Endothelial cell of umbilical vein (primary cell): ENCODE measurements around the gene PPP4R1. TPM values are rescaled to one million over a fixed set of nuclear protein-coding genes. Genes with fewer than 3 reads are reported as not detected.

Experiments used
- BruUV-seq: library from RNA; stranded (reverse); fragments of 400-500 nt; replicated peaks from 2 replicates; lab custom pipeline; 2021; lab: Mats Ljungman, UMichigan
- CTCF ChIA-PET: fragments of 300-600, 350-600 bp; sonication (Branson Sonifier 250); formaldehyde crosslinking; loops from one replicate; lab custom pipeline; 2021; ENCODE audit warnings: antibody characterized with exemption, inconsistent platforms; lab: Charles Lee
- POLR2A ChIA-PET: fragments of 300-600, 350-600 bp; sonication (Branson Sonifier 250); formaldehyde crosslinking; loops from one replicate; lab custom pipeline; 2021; ENCODE audit warnings: antibody characterized with exemption, inconsistent platforms; lab: Charles Lee
- DNase-seq: peaks from one replicate; pipeline ENCODE4 v3.0.0-alpha.2; 2011; ENCODE audit warnings: low read depth, low spot score
- FAIRE-seq: peaks from 2 replicates; lab custom pipeline; 2011; peaks lifted over from hg19 to GRCh38; lab: Jason Lieb, UNC
- H2AFZ ChIP-seq: 2 replicates; pipeline ENCODE4 v1.6.0; 2012; ENCODE audit warnings: low read depth, low read length, control low read depth, inconsistent platforms
- H3K27ac ChIP-seq: 2 replicates; pipeline ENCODE4 v1.5.1; 2011; ENCODE audit warnings: low read depth, mild to moderate bottlenecking, control low read depth, low read length, moderate library complexity; ENCODE audit not compliant: insufficient read depth
- H3K27me3 ChIP-seq, 2 experiments: 2 replicates each; pipeline versions ENCODE4 v1.6.0 to v1.6.1; 2011; ENCODE audit warnings: low read length in 2 of 2, mixed read lengths in 1 of 2; ENCODE audit not compliant: control insufficient read depth in 2 of 2, insufficient read depth in 2 of 2
- H3K36me3 ChIP-seq, 2 experiments: 2 replicates in 1 of 2; 3 replicates in 1 of 2; pipeline ENCODE4 v1.5.1; 2011; ENCODE audit warnings: low read length in 2 of 2, mild to moderate bottlenecking in 1 of 2, moderate library complexity in 1 of 2; ENCODE audit not compliant: control insufficient read depth in 2 of 2, insufficient read depth in 2 of 2; ENCODE audit errors: extremely low read depth in 1 of 2
- H3K4me1 ChIP-seq: 3 replicates; pipeline ENCODE4 v1.5.1; 2011; ENCODE audit warnings: mild to moderate bottlenecking, low read length; ENCODE audit not compliant: control insufficient read depth, insufficient read depth; ENCODE audit errors: extremely low read depth
- H3K4me2 ChIP-seq: 2 replicates; pipeline ENCODE4 v1.6.1; 2011; ENCODE audit warnings: low read length, control low read depth, mixed read lengths; ENCODE audit not compliant: insufficient read depth
- H3K4me3 ChIP-seq, 3 experiments: fragments of 200-600 bp in 1 of 3; sonication (generic), shearing (Covaris generic) in 1 of 3; replicated peaks in 1 of 3; 2 replicates each; pipeline ENCODE4 v1.5.1; 2011 to 2016; ENCODE audit warnings: control low read depth in 3 of 3, low read length in 3 of 3, mild to moderate bottlenecking in 2 of 3, inconsistent platforms in 1 of 3, low read depth in 1 of 3, moderate library complexity in 1 of 3; ENCODE audit not compliant: insufficient read depth in 1 of 3
- H3K79me2 ChIP-seq: 2 replicates; pipeline ENCODE4 v1.6.0; 2012; ENCODE audit warnings: low read length, inconsistent platforms; ENCODE audit not compliant: control insufficient read depth, insufficient read depth
- H3K9ac ChIP-seq: replicated peaks from 2 replicates; pipeline ENCODE3; 2011; ENCODE audit warnings: low read length, control low read depth; ENCODE audit not compliant: insufficient read depth; ENCODE audit errors: extremely low read depth
- H3K9me1 ChIP-seq: replicated peaks from 3 replicates; pipeline ENCODE4 v1.6.0; 2011; ENCODE audit warnings: mild to moderate bottlenecking, low read length; ENCODE audit not compliant: control insufficient read depth, insufficient read depth; ENCODE audit errors: extremely low read depth
- H3K9me3 ChIP-seq: replicated peaks from 2 replicates; pipeline ENCODE4 v1.5.1; 2012; ENCODE audit warnings: low read length, inconsistent platforms; ENCODE audit not compliant: control insufficient read depth, insufficient read depth
- H4K20me1 ChIP-seq: replicated peaks from 2 replicates; pipeline ENCODE3; 2011; ENCODE audit warnings: mild to moderate bottlenecking, low read length; ENCODE audit not compliant: control insufficient read depth, insufficient read depth; ENCODE audit errors: extremely low read depth
- EZH2 ChIP-seq: IDR thresholded peaks from 2 replicates; pipeline ENCODE4 v1.6.1; 2012; ENCODE audit warnings: borderline replicate concordance, low read depth, mild to moderate bottlenecking, moderate library complexity, low read length, inconsistent platforms; ENCODE audit not compliant: severe bottlenecking
- FOS ChIP-seq: IDR thresholded peaks from 2 replicates; pipeline ENCODE4 v1.6.1; 2011; ENCODE audit warnings: mild to moderate bottlenecking, low read length, moderate library complexity, borderline replicate concordance; ENCODE audit not compliant: insufficient read depth
- GATA2 ChIP-seq: IDR thresholded peaks from 2 replicates; pipeline ENCODE4 v1.7.0; 2011; ENCODE audit warnings: low read depth, mild to moderate bottlenecking, moderate library complexity, mixed read lengths, low read length; ENCODE audit not compliant: insufficient read length, insufficient read depth
- JUN ChIP-seq: IDR thresholded peaks from 2 replicates; pipeline ENCODE4 v1.6.1; 2011; ENCODE audit warnings: borderline replicate concordance, low read depth; ENCODE audit not compliant: insufficient read length, insufficient read depth
- MYC ChIP-seq: IDR thresholded peaks from one replicate; pipeline ENCODE4 v1.6.1; 2011; ENCODE audit warnings: mild to moderate bottlenecking, low read depth, low read length
- POLR2A ChIP-seq: IDR thresholded peaks from 2 replicates; pipeline ENCODE4 v1.6.1; 2012; ENCODE audit warnings: low read depth, mild to moderate bottlenecking, control low read depth, low read length
- POLR2AphosphoS5 ChIP-seq: IDR thresholded peaks from 2 replicates; pipeline ENCODE4 v1.6.1; 2012; ENCODE audit warnings: low read depth, mild to moderate bottlenecking, control low read depth, low read length, moderate library complexity; ENCODE audit not compliant: insufficient read depth
- dilution Hi-C: fragments of 300-500 bp; cut with MboI; formaldehyde crosslinking; loops from one replicate; pipeline ENCODE4 v1.15.0; 2019; ENCODE audit warnings: low sequenced_read_pairs; ENCODE audit not compliant: extremely low pct_ligation_motif_present
- intact Hi-C: fragments of 100-400 bp; cut with micrococcal nuclease; formaldehyde crosslinking; loops from one replicate; pipeline ENCODE4 v1.10.0; 2022
- polyA plus RNA-seq, 4 experiments: library from polyadenylated mRNA; depleted of rRNA in 3 of 4; stranded (reverse) in 3 of 4; unstranded in 1 of 4; fragments of >200 nt; gene quantifications; 2 replicates each; pipeline versions ENCODE4 v1.2.1 to v1.2.3, GENCODE V29; 2011 to 2012; ENCODE audit warnings: missing spikeins in 1 of 4
- total RNA-seq: library from RNA; stranded (reverse); gene quantifications from 2 replicates; pipeline ENCODE4 v1.2.3, GENCODE V29; 2021
- TF ChIP-seq, protein P1 (sequence below): IDR thresholded peaks from 2 replicates; pipeline ENCODE4 v1.6.1; 2011; ENCODE audit not compliant: insufficient read depth, insufficient read length
- TF ChIP-seq, protein P2 (sequence below), 2 donors: IDR thresholded peaks; 1 replicate in 1 of 2; 2 replicates in 1 of 2; pipeline ENCODE4 v1.5.1; 2011; ENCODE audit warnings: low read length in 2 of 2, mild to moderate bottlenecking in 2 of 2, moderate library complexity in 2 of 2, control low read depth in 1 of 2, inconsistent platforms in 1 of 2, low read depth in 1 of 2; ENCODE audit not compliant: insufficient read depth in 1 of 2; ENCODE audit errors: extremely low read depth in 1 of 2

The PPP4R1 gene
- total and polyA plus RNA-seq, 2 donors (not counting 3 experiments of a cell fraction or from before 2014, with no cell fraction given), result 138 to 152 TPM

GRCh38 chr18:9629709-9630108 is 15.3 kb upstream of the PPP4R1 start:
- no peak overlapping the region for H3K9ac ChIP-seq
- H3K36me3 ChIP-seq, result no peaks in the 10 kb centered on the region
- peaks cover 7% of the 10 kb centered on the region for H3K4me1 ChIP-seq
- CTCF ChIA-PET, result interaction anchor here (1.3 kb wide), 1 partner anchor 11 kb away, joined by 4 read pairs; no protein-coding TSS in a partner anchor
- POLR2A ChIA-PET, result no interaction called here
- BruUV-seq, result no TSS peak
- no peaks in the 10 kb centered on the region for H3K9me3 ChIP-seq
- no peaks in the 10 kb centered on the region for H3K79me2 ChIP-seq
- TF ChIP-seq POLR2A (no peak), GATA2 (no peak), EZH2 (no peak), MYC (no peak), JUN (no peak), POLR2AphosphoS5 (no peak), FOS (no peak)
- TF ChIP-seq, protein P1, sequence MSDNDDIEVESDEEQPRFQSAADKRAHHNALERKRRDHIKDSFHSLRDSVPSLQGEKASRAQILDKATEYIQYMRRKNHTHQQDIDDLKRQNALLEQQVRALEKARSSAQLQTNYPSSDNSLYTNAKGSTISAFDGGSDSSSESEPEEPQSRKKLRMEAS, result no peak
- TF ChIP-seq, protein P2, sequence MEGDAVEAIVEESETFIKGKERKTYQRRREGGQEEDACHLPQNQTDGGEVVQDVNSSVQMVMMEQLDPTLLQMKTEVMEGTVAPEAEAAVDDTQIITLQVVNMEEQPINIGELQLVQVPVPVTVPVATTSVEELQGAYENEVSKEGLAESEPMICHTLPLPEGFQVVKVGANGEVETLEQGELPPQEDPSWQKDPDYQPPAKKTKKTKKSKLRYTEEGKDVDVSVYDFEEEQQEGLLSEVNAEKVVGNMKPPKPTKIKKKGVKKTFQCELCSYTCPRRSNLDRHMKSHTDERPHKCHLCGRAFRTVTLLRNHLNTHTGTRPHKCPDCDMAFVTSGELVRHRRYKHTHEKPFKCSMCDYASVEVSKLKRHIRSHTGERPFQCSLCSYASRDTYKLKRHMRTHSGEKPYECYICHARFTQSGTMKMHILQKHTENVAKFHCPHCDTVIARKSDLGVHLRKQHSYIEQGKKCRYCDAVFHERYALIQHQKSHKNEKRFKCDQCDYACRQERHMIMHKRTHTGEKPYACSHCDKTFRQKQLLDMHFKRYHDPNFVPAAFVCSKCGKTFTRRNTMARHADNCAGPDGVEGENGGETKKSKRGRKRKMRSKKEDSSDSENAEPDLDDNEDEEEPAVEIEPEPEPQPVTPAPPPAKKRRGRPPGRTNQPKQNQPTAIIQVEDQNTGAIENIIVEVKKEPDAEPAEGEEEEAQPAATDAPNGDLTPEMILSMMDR (IDR thresholded peaks at IDR 0.05; ENCODE audit: extremely low read depth in 1 of 2, insufficient read depth in 1 of 2, low read depth in 1 of 2, low read length in 2 of 2), result no peak
- no peaks in the 10 kb centered on the region for H3K27me3 ChIP-seq
- DNase-seq, result no peak
- H2AFZ ChIP-seq, result no peak overlapping the region
- H3K4me2 ChIP-seq, result no peak overlapping the region
- no peak overlapping the region for H3K4me3 ChIP-seq
- intact Hi-C loops, result no loop called here
- H3K9me1 ChIP-seq, result no peaks in the 10 kb centered on the region
- no peaks in the 10 kb centered on the region for H4K20me1 ChIP-seq
- dilution Hi-C loops, result no loop called here
- no peak overlapping the region for H3K27ac ChIP-seq
- no peak for FAIRE-seq
